OCI-LY1 (cell line): ENCODE measurements around the gene C8G.

ENCODE experiments used
- EZH2 ChIP-seq: fragments of 200-600 bp; sonication (generic), shearing (Covaris generic); IDR thresholded peaks from 2 replicates; pipeline ENCODE4 v1.8.0; 2017; ENCODE audit warnings: borderline replicate concordance, mixed run types, mild to moderate bottlenecking, antibody characterized with exemption, low read length, moderate library complexity, mixed read lengths
- TF ChIP-seq, protein P1 (sequence below): fragments of 200-600 bp; sonication (generic), shearing (Covaris generic); IDR thresholded peaks from 2 replicates; pipeline ENCODE4 v1.5.1; 2017; ENCODE audit warnings: mild to moderate bottlenecking, antibody characterized with exemption, low read length, moderate library complexity, mixed read lengths

DNA sequence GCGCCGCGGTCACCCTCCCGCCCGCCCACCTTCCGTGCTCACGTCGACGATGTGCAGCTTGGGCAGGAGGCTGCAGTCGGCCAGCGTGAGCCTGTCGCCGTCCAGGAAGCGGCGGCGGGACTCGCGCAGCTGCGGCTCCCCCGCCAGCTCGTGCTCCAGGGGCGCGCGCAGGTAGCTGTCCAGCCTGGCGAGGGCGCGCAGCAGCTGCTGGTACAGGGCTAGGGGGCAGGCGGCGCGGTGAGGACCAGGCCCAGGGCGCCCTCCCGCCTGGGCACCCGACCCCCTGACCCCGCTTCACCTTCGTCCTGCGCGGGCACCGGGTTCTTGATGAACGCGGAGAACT lies 49.8 kb downstream of the C8G start:
- TF ChIP-seq, protein P1, sequence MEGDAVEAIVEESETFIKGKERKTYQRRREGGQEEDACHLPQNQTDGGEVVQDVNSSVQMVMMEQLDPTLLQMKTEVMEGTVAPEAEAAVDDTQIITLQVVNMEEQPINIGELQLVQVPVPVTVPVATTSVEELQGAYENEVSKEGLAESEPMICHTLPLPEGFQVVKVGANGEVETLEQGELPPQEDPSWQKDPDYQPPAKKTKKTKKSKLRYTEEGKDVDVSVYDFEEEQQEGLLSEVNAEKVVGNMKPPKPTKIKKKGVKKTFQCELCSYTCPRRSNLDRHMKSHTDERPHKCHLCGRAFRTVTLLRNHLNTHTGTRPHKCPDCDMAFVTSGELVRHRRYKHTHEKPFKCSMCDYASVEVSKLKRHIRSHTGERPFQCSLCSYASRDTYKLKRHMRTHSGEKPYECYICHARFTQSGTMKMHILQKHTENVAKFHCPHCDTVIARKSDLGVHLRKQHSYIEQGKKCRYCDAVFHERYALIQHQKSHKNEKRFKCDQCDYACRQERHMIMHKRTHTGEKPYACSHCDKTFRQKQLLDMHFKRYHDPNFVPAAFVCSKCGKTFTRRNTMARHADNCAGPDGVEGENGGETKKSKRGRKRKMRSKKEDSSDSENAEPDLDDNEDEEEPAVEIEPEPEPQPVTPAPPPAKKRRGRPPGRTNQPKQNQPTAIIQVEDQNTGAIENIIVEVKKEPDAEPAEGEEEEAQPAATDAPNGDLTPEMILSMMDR, result no peak
- TF ChIP-seq EZH2, result no peak
